A673 (cell line): ENCODE measurements around the gene GALNT18.

ENCODE experiments used
- CTCF ChIP-seq: fragments of 300-800, 200-600 bp; sonication (generic); conservative IDR thresholded peaks from 2 replicates; pipeline ENCODE4 v1.5.1; 2017; ENCODE audit warnings: low read depth, mild to moderate bottlenecking, antibody characterized with exemption, low read length, moderate library complexity, mixed read lengths
- EZH2 ChIP-seq: fragments of 200-600 bp; sonication (generic); IDR thresholded peaks from 2 replicates; pipeline ENCODE4 v1.6.1; 2017; ENCODE audit warnings: borderline replicate concordance, low read depth, mild to moderate bottlenecking, mixed read lengths, antibody characterized with exemption, low read length; ENCODE audit not compliant: poor library complexity, severe bottlenecking

- no peak for TF ChIP-seq EZH2
- TF ChIP-seq CTCF = no peak
Observed at GRCh38 chr11:11505692-11506091, 116.1 kb downstream of the GALNT18 start.
